ENCODE data around the gene P3H2.

- no peak for TF ChIP-seq POLR2A (IDR thresholded peaks at IDR 0.05)
- TF ChIP-seq CTCF (IDR thresholded peaks at IDR 0.05): no peak
- TF ChIP-seq POLR2AphosphoS5 (IDR thresholded peaks at IDR 0.05): no peak
- TF ChIP-seq EP300 (IDR thresholded peaks at IDR 0.05): no peak
Measured at GRCh38 chr3:189950258-189950657, 170.4 kb downstream of the P3H2 start.

Data from suprapubic skin (tissue), 4 donors.